HK-2 (cell line): Measurements from ENCODE around the gene PIK3CA.
"Not testable (repeated sequence)": the region's sequence is repeated elsewhere in the genome, so short reads cannot be mapped to it uniquely, and the experiment has no call there.

Experiments
- DNase-seq: peaks from one replicate; pipeline ENCODE4 v3.0.0-alpha.2; 2018; ENCODE audit not compliant: unreplicated experiment

The PIK3CA gene

GRCh38 chr3:179263134-179263533, 115.0 kb downstream of the PIK3CA start:
- DNase-seq, result no peak

- DNase-seq, result no peak
Observed at GRCh38 chr3:179264449-179264848, 116.3 kb downstream of the PIK3CA start.

GRCh38 chr3:179265092-179265491, 116.9 kb downstream of the PIK3CA start:
- no peak for DNase-seq

- DNase-seq, result no peak
Observed at GRCh38 chr3:179265875-179266274, 117.7 kb downstream of the PIK3CA start.

- no peak for DNase-seq
Observed at GRCh38 chr3:179266701-179267211, 118.6 kb downstream of the PIK3CA start.

- DNase-seq, result no peak
Observed at GRCh38 chr3:179268400-179269051, 120.4 kb downstream of the PIK3CA start.

GRCh38 chr3:179269152-179269707, 121.1 kb downstream of the PIK3CA start:
- no peak for DNase-seq

GRCh38 chr3:179272385-179272784, 124.2 kb downstream of the PIK3CA start:
- DNase-seq, result peak; percentile 14

- DNase-seq, result not testable (repeated sequence)
Observed at GRCh38 chr3:179274434-179274833, 126.3 kb downstream of the PIK3CA start.

GRCh38 chr3:179276001-179276400, 127.8 kb downstream of the PIK3CA start:
- no peak for DNase-seq

GRCh38 chr3:179276743-179277142, 128.6 kb downstream of the PIK3CA start:
- DNase-seq, result no peak

GRCh38 chr3:179278151-179278550, 130.0 kb downstream of the PIK3CA start:
- no peak for DNase-seq

- DNase-seq, result no peak
Observed at GRCh38 chr3:179278932-179279693, 131.0 kb downstream of the PIK3CA start.

- no peak for DNase-seq
Observed at GRCh38 chr3:179279837-179280236, 131.7 kb downstream of the PIK3CA start.

- DNase-seq, result no peak
Observed at GRCh38 chr3:179281825-179282224, 133.7 kb downstream of the PIK3CA start.

- DNase-seq, result no peak
Observed at GRCh38 chr3:179286331-179286730, 138.2 kb downstream of the PIK3CA start.

- DNase-seq, result no peak
Observed at GRCh38 chr3:179288845-179289244, 140.7 kb downstream of the PIK3CA start.

GRCh38 chr3:179289295-179289694, 141.1 kb downstream of the PIK3CA start:
- no peak for DNase-seq
